Osteoblast (primary cell): ENCODE results near the gene FDPS. TPM values are rescaled to one million over a fixed set of nuclear protein-coding genes. Genes with fewer than 3 reads are reported as not detected.

Source experiments
- DNase-seq: peaks from one replicate; pipeline ENCODE4 v3.0.0; 2011; ENCODE audit warnings: low spot score, mixed read lengths; ENCODE audit not compliant: insufficient read length; ENCODE audit errors: missing footprints
- H2AFZ ChIP-seq: 2 replicates; pipeline ENCODE4 v1.6.0; 2011; ENCODE audit warnings: mild to moderate bottlenecking, low read length
- H3K27ac ChIP-seq: 2 replicates; pipeline ENCODE4 v1.5.1; 2011; ENCODE audit warnings: mild to moderate bottlenecking, low read depth, low read length, moderate library complexity
- H3K27me3 ChIP-seq: 2 replicates; pipeline ENCODE4 v1.6.0; 2012; ENCODE audit warnings: mild to moderate bottlenecking, control low read depth, inconsistent platforms, low read length, moderate library complexity; ENCODE audit not compliant: insufficient read depth
- H3K36me3 ChIP-seq: 2 replicates; pipeline ENCODE4 v1.5.1; 2011; ENCODE audit warnings: mild to moderate bottlenecking, low read length, control low read depth, moderate library complexity; ENCODE audit not compliant: insufficient read depth
- H3K4me1 ChIP-seq: 2 replicates; pipeline ENCODE4 v1.5.1; 2011; ENCODE audit warnings: mild to moderate bottlenecking, low read length, control low read depth, moderate library complexity; ENCODE audit not compliant: insufficient read depth
- H3K4me2 ChIP-seq: 2 replicates; pipeline ENCODE4 v1.6.0; 2011; ENCODE audit warnings: mild to moderate bottlenecking, low read length; ENCODE audit not compliant: insufficient read depth
- H3K4me3 ChIP-seq: fragments of 200-600 bp; sonication (generic); 3 replicates; pipeline ENCODE4 v1.5.1; 2012; ENCODE audit warnings: mild to moderate bottlenecking, low read length, inconsistent platforms; ENCODE audit not compliant: insufficient read depth
- H3K79me2 ChIP-seq: 2 replicates; pipeline ENCODE4 v1.6.0; 2012; ENCODE audit warnings: mild to moderate bottlenecking, low read length, control low read depth, inconsistent platforms; ENCODE audit not compliant: insufficient read depth
- H3K9me3 ChIP-seq: 2 replicates; pipeline ENCODE4 v1.5.1; 2011; ENCODE audit warnings: low read depth, low read length, control low read depth
- H4K20me1 ChIP-seq: 2 replicates; pipeline ENCODE4 v1.6.0; 2012; ENCODE audit warnings: mild to moderate bottlenecking, low read length, control low read depth; ENCODE audit not compliant: insufficient read depth
- total RNA-seq: library from RNA; depleted of rRNA; stranded (reverse); fragments of >200 nt; gene quantifications from 2 replicates; pipeline ENCODE4 v1.2.3, GENCODE V29; 2012
- TF ChIP-seq, protein P1 (sequence below): IDR thresholded peaks from 2 replicates; pipeline ENCODE4 v1.5.1; 2011; ENCODE audit warnings: mild to moderate bottlenecking, low read depth, low read length, moderate library complexity; ENCODE audit errors: extremely low read depth

FDPS gene
- total RNA-seq, 1 donor, result 216 TPM

DNA sequence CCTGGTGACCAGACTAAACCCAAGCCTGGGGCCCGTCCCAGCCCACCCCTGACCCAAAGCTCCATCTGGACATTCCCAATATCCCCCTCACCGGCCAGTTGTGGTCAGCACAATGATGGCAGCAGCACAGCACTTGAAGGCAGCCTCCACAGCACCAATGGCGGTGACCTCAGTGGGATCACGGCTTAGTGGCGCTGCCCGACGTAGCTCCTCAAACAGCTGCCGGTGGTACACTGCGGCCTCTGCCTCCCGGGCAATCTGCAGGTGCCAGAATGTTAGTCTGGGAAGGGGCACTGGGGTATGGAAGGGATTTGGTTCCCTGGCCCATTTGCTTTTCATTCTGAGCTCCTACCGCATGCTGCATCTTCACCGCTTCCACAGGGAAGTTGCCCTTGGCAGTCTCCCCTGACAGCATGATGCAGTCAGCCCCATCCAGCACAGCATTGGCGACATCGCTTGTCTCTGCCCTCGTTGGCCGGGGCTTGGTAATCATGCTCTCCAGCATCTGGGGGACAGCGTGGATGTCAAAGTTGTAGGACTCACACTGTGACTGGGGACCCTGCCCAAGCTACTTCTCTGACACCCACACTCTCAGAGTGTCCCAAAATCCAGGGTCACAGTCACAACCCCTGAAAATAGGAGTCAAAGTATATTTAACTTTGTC, 15.4 kb upstream of the FDPS start:
- Histone ChIP-seq H2AFZ (no peak overlapping the region), H3K4me3 (no peak overlapping the region), H3K36me3 (no peaks in the 10 kb centered on the region), H4K20me1 (no peaks in the 10 kb centered on the region), H3K27me3 (peaks cover 48% of the 10 kb centered on the region), H3K9me3 (no peaks in the 10 kb centered on the region), H3K4me1 (no peaks in the 10 kb centered on the region), H3K4me2 (no peak overlapping the region), H3K79me2 (no peaks in the 10 kb centered on the region), H3K27ac (no peak overlapping the region)
- DNase-seq, result peak; percentile 50
- TF ChIP-seq, protein P1, sequence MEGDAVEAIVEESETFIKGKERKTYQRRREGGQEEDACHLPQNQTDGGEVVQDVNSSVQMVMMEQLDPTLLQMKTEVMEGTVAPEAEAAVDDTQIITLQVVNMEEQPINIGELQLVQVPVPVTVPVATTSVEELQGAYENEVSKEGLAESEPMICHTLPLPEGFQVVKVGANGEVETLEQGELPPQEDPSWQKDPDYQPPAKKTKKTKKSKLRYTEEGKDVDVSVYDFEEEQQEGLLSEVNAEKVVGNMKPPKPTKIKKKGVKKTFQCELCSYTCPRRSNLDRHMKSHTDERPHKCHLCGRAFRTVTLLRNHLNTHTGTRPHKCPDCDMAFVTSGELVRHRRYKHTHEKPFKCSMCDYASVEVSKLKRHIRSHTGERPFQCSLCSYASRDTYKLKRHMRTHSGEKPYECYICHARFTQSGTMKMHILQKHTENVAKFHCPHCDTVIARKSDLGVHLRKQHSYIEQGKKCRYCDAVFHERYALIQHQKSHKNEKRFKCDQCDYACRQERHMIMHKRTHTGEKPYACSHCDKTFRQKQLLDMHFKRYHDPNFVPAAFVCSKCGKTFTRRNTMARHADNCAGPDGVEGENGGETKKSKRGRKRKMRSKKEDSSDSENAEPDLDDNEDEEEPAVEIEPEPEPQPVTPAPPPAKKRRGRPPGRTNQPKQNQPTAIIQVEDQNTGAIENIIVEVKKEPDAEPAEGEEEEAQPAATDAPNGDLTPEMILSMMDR, result no peak

DNA sequence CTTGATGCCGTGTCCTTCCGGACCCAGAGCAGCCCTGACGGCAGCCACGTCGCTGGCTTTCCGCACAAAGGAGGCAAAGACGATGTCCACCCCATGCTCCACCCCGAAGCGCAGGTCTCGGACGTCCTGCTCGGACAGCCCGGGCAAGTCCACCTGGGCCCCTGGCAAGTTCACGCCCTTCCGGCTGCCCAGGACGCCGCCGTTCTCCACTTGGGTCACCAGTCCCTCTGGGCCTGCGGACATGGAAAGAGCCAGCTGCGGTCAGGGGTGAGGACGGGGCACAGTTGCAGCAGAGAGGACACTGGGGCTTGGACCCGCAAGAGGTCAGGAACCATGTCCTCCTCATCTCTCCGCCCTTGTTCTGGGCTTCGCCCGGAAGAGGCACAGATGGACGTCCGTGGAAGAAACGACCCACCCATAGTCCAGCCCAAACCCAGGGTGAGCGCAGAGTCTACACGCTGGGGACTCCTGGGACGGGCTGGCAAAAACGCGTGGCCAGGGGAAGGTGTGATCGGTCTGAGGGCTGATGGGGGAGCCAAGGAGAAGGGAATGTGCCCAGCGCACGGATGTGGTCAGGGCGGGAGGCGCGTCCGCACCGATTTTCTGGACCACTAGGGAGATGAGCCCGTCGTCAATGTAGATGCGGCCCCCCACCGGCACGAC, 14.0 kb upstream of the FDPS start:
- no peak overlapping the region for H3K4me2 ChIP-seq
- H3K27me3 ChIP-seq, result peaks cover 48% of the 10 kb centered on the region
- peak; percentile 65 for DNase-seq
- H3K4me1 ChIP-seq, result no peaks in the 10 kb centered on the region
- TF ChIP-seq, protein P1, result no peak
- no peaks in the 10 kb centered on the region for H3K36me3 ChIP-seq
- H3K79me2 ChIP-seq, result no peaks in the 10 kb centered on the region
- H3K4me3 ChIP-seq, result no peak overlapping the region
- no peak overlapping the region for H3K27ac ChIP-seq
- H2AFZ ChIP-seq, result no peak overlapping the region
- no peaks in the 10 kb centered on the region for H3K9me3 ChIP-seq
- no peaks in the 10 kb centered on the region for H4K20me1 ChIP-seq

DNA sequence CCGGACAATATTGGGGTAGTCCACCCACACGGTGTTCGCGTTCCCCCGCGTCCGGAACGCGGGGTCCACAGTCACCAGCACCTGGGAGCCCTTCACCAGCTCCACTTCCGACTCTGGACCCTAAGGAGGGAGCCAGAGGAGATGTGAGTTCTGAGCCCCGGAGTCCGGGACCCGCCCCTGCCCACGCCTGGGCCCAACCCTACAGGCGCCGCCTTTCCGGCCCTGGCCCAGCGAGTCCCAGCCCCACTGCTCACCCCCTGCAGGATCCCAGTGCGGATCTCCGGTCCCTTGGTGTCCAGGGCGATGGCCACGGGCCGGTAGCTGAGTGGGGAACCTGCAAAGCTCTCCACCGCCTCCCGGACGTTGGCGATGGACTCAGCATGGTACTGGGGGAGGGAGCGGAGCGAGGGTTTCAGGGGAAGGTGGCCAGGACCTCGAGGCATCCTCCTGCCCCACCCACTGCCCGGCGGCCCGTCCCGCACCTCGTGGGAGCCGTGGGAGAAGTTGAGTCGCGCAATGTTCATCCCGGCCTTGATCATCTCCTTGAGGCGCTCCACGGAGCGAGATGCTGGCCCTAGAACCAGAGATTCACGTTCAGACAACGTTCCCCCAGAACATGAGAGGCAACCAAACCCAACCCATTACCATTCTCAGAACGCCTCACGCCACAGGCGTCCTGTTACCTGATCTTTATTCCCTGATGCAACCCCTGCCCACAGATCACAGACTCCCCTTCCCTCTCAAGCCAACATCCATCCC, 13.3 kb upstream of the FDPS start:
- Histone ChIP-seq H2AFZ (no peak overlapping the region), H3K9me3 (no peaks in the 10 kb centered on the region), H3K79me2 (no peaks in the 10 kb centered on the region), H4K20me1 (no peaks in the 10 kb centered on the region), H3K27me3 (peaks cover 46% of the 10 kb centered on the region), H3K4me3 (no peak overlapping the region), H3K36me3 (no peaks in the 10 kb centered on the region), H3K4me1 (no peaks in the 10 kb centered on the region), H3K4me2 (no peak overlapping the region), H3K27ac (no peak overlapping the region)
- DNase-seq, result peak; percentile 82
- TF ChIP-seq, protein P1, result no peak

DNA sequence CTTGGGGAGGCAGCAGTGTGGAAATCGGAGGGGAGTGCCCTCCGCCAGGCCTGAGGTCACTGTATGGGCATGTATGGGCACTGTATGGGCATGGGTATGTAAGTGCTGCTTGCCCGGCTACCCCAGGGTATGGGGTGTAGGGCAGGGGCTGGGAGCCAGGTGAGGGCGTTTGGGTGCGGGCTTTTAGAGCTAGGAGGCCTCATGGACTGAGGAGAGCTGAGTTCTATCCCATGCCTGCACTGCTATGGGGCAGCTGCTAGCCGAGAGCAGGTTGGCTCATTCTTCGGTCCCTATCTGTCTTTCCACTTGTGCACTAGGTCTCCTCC, 12.8 kb upstream of the FDPS start:
- H4K20me1 ChIP-seq, result no peaks in the 10 kb centered on the region
- H3K36me3 ChIP-seq, result no peaks in the 10 kb centered on the region
- H3K79me2 ChIP-seq, result no peaks in the 10 kb centered on the region
- TF ChIP-seq, protein P1, result no peak
- peaks cover 45% of the 10 kb centered on the region for H3K27me3 ChIP-seq
- H3K27ac ChIP-seq, result no peak overlapping the region
- no peak overlapping the region for H3K4me3 ChIP-seq
- H3K4me2 ChIP-seq, result no peak overlapping the region
- DNase-seq, result no peak
- no peak overlapping the region for H2AFZ ChIP-seq
- H3K9me3 ChIP-seq, result no peaks in the 10 kb centered on the region
- no peaks in the 10 kb centered on the region for H3K4me1 ChIP-seq
